Astrocyte (in vitro differentiated cells and primary cell): Measurements from ENCODE around the gene NEURL3.

ENCODE experiments used
- EZH2 ChIP-seq: IDR thresholded peaks from 2 replicates; pipeline ENCODE4 v1.6.1; 2012; ENCODE audit warnings: mild to moderate bottlenecking, low read length, inconsistent platforms; ENCODE audit not compliant: insufficient read depth
- TF ChIP-seq, protein P1 (sequence below): IDR thresholded peaks from 2 replicates; pipeline ENCODE4 v1.5.1; 2011; ENCODE audit warnings: low read depth, mild to moderate bottlenecking, inconsistent platforms, low read length, moderate library complexity; ENCODE audit not compliant: insufficient read depth

DNA sequence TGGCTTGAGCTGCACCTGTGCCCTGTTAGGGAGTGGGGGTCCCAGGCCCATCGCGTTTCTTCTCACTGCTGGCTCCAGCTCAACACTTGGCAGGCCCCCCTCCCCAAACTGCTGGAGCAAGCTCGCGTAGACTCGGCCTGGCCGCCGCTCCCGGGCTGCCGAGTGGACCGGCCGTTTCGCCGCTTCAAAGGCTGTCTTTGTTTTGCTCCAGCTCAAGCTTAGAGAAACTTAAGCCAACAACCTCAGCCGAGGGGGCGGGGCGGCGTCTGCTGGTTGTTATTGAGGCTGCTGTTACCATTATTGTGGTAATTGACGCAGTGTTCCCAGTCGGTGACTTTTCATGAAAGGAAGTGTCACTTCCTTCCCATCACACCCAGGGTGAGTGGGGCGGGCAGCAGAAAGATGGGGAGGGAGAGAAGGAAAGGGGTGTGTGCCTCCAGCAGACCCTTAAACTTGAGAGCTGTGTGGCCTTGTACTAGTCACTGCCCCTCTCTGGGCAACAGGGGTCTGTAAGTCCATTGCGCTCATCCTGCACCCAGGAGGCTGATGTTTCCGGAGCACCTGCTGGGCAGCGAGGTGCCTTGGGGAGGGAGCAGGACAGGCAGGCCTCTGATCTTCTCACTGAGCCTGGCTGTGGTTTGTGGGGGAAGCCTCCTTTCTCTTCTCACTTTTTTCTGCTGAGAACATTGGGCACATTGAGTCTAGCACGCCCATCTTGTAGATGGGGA is 33.5 kb upstream of the NEURL3 start:
- TF ChIP-seq, protein P1, sequence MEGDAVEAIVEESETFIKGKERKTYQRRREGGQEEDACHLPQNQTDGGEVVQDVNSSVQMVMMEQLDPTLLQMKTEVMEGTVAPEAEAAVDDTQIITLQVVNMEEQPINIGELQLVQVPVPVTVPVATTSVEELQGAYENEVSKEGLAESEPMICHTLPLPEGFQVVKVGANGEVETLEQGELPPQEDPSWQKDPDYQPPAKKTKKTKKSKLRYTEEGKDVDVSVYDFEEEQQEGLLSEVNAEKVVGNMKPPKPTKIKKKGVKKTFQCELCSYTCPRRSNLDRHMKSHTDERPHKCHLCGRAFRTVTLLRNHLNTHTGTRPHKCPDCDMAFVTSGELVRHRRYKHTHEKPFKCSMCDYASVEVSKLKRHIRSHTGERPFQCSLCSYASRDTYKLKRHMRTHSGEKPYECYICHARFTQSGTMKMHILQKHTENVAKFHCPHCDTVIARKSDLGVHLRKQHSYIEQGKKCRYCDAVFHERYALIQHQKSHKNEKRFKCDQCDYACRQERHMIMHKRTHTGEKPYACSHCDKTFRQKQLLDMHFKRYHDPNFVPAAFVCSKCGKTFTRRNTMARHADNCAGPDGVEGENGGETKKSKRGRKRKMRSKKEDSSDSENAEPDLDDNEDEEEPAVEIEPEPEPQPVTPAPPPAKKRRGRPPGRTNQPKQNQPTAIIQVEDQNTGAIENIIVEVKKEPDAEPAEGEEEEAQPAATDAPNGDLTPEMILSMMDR, result no peak
- TF ChIP-seq EZH2, result no peak
